ENCODE data around the gene PIMREG.
A peak's percentile ranks its signal among the peaks of the same experiment; 100 is the strongest.

The PIMREG gene

GRCh38 chr17:6450926-6451832 lies 6.9 kb downstream of the PIMREG start:
- H3K27me3 ChIP-seq (ENCODE audit: control insufficient read depth, insufficient read depth, low read length) = no peaks in the 10 kb centered on the region
- H3K4me2 ChIP-seq (ENCODE audit: low read length) = no peak overlapping the region
- no peaks in the 10 kb centered on the region for H3K36me3 ChIP-seq (ENCODE audit: control insufficient read depth, insufficient read depth, low read length)
- H3K4me1 ChIP-seq = no peaks in the 10 kb centered on the region
- H3K27ac ChIP-seq = no peak overlapping the region
- TF ChIP-seq, protein P1, sequence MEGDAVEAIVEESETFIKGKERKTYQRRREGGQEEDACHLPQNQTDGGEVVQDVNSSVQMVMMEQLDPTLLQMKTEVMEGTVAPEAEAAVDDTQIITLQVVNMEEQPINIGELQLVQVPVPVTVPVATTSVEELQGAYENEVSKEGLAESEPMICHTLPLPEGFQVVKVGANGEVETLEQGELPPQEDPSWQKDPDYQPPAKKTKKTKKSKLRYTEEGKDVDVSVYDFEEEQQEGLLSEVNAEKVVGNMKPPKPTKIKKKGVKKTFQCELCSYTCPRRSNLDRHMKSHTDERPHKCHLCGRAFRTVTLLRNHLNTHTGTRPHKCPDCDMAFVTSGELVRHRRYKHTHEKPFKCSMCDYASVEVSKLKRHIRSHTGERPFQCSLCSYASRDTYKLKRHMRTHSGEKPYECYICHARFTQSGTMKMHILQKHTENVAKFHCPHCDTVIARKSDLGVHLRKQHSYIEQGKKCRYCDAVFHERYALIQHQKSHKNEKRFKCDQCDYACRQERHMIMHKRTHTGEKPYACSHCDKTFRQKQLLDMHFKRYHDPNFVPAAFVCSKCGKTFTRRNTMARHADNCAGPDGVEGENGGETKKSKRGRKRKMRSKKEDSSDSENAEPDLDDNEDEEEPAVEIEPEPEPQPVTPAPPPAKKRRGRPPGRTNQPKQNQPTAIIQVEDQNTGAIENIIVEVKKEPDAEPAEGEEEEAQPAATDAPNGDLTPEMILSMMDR (IDR thresholded peaks at IDR 0.05) = no peak
- no peaks in the 10 kb centered on the region for H3K9me3 ChIP-seq (ENCODE audit: control insufficient read depth, low read length)
- no peak overlapping the region for H2AFZ ChIP-seq
- H3K9ac ChIP-seq = no peak overlapping the region
- H3K79me2 ChIP-seq = no peaks in the 10 kb centered on the region
- no peak overlapping the region for H3K4me3 ChIP-seq (ENCODE audit: low read depth, low read length)

DNA sequence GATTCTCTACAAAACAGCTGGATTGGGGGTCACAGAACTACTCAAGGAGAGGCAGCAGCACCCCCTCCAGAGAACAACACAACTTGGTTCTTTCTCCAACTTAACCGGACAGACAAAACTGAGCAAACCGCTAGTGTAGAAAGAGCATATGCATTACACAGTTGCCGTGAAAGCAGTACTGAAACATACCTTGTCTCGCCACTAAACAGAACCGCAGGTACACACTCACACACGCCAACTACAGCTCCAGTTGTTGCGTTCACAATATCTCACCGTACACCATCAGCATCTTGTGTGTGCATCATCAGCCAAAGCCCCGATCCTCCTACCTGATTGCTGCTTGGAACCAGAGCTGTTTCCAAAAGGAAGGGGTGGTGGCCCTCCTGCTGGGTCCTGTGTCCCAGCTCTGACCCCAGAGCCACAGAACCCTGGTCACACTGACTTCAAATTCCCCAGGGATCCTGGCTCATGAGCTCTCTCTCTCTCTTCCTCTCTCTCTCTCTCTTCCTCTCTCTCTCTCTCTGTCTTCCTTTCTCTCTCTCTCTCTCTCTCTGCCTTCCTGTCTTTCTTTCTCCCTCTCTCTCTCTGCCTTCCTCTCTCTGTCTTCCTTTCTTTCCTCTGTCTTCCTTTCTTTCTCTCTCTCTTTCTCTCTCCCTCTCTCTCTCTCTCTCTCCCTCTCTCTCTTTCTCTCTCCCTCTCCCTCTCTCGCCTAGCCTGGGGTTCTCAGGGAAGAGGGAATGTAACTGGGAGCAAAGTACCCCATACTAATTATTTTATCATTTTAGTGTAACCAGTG lies 8.4 kb downstream of the PIMREG start:
- Histone ChIP-seq H3K4me3 (ENCODE audit: low read depth, low read length) (no peak overlapping the region), H3K27ac (no peak overlapping the region), H3K9me3 (ENCODE audit: control insufficient read depth, low read length) (no peaks in the 10 kb centered on the region), H3K79me2 (no peaks in the 10 kb centered on the region), H3K4me2 (ENCODE audit: low read length) (no peak overlapping the region), H3K36me3 (ENCODE audit: control insufficient read depth, insufficient read depth, low read length) (no peaks in the 10 kb centered on the region), H3K4me1 (no peaks in the 10 kb centered on the region), H3K9ac (no peak overlapping the region), H3K27me3 (ENCODE audit: control insufficient read depth, insufficient read depth, low read length) (no peaks in the 10 kb centered on the region), H2AFZ (no peak overlapping the region)
- TF ChIP-seq, protein P1 (IDR thresholded peaks at IDR 0.05) = no peak

GRCh38 chr17:6453279-6454024 lies 9.2 kb downstream of the PIMREG start:
- no peaks in the 10 kb centered on the region for H3K27me3 ChIP-seq (ENCODE audit: control insufficient read depth, insufficient read depth, low read length)
- H3K79me2 ChIP-seq = no peaks in the 10 kb centered on the region
- TF ChIP-seq, protein P1 (IDR thresholded peaks at IDR 0.05) = no peak
- H3K4me2 ChIP-seq (ENCODE audit: low read length) = no peak overlapping the region
- H3K9me3 ChIP-seq (ENCODE audit: control insufficient read depth, low read length) = no peaks in the 10 kb centered on the region
- no peak overlapping the region for H3K4me3 ChIP-seq (ENCODE audit: low read depth, low read length)
- H2AFZ ChIP-seq = no peak overlapping the region
- no peak overlapping the region for H3K27ac ChIP-seq
- no peaks in the 10 kb centered on the region for H3K36me3 ChIP-seq (ENCODE audit: control insufficient read depth, insufficient read depth, low read length)
- no peak overlapping the region for H3K9ac ChIP-seq
- no peaks in the 10 kb centered on the region for H3K4me1 ChIP-seq

DNA sequence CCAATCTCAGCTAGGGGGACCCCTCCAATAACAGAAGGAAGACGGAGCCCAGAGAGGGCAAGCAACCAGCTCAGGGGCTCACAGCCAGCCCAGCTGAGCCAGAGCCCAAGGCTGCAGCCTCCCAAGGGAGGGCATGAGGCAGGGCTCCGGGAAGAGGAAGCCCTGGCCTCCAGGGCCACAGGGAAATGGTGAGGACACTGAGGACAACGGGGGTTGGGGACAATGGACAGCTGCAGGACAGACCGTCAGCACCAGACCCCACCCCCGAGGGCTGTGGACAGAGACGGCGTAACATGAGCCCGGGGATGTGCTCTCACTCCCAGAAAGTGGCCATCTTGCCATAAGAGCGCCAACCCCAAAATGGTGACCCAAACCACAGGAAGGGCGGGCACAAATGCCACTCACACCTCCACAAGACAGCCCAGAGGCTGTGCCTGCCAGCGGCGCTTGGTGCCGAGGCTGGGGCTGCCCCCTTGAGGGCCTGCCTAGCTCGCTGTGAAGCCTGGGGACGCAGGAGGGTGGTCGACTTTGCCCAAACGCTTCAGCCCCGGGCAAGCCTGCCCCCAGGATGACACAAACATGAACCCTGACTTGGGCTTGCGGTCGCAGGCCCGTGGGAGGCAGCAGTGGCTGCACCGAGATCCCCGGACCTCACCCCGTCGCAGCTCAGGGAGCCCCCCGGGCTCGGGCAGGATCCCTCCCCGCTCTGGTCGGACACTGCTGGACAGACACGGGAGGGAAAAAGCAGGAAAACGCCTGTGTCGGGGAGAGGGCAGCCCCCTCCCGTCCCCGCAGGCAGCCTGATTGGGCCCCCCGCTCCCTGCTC lies 10.5 kb downstream of the PIMREG start:
- Histone ChIP-seq H3K9me3 (ENCODE audit: control insufficient read depth, low read length) (no peaks in the 10 kb centered on the region), H2AFZ (peak overlapping the region; percentile 74), H3K4me3 (ENCODE audit: low read depth, low read length) (no peak overlapping the region), H3K4me1 (no peaks in the 10 kb centered on the region), H3K27ac (no peak overlapping the region), H3K4me2 (ENCODE audit: low read length) (peak overlapping the region; percentile 53), H3K79me2 (no peaks in the 10 kb centered on the region), H3K27me3 (ENCODE audit: control insufficient read depth, insufficient read depth, low read length) (no peaks in the 10 kb centered on the region), H3K36me3 (ENCODE audit: control insufficient read depth, insufficient read depth, low read length) (no peaks in the 10 kb centered on the region), H3K9ac (no peak overlapping the region)
- TF ChIP-seq, protein P1 (IDR thresholded peaks at IDR 0.05) = no peak

All from parathyroid adenoma (tissue), 2 donors.